GM12891 (cell line): Measurements from ENCODE around the gene CDYL.

ENCODE experiments used
- DNase-seq: peaks from one replicate; pipeline ENCODE4 v3.0.0; 2011; ENCODE audit warnings: low spot score; ENCODE audit not compliant: insufficient read length
- FAIRE-seq: peaks from 2 replicates; lab custom pipeline; 2011; peaks lifted over from hg19 to GRCh38; lab: Jason Lieb, UNC
- PAX5 ChIP-seq: IDR thresholded peaks from 2 replicates; pipeline ENCODE4 v1.6.1; 2011; ENCODE audit warnings: low read length, moderate library complexity, mild to moderate bottlenecking; ENCODE audit not compliant: insufficient read depth, severe bottlenecking
- POLR2A ChIP-seq: IDR thresholded peaks from 2 replicates; pipeline ENCODE4 v1.6.1; 2011; ENCODE audit warnings: low read depth, low read length, control low read depth
- POLR2AphosphoS5 ChIP-seq: IDR thresholded peaks from 2 replicates; pipeline ENCODE4 v1.6.1; 2011; ENCODE audit warnings: low read depth, low read length, control low read depth
- POU2F2 ChIP-seq: IDR thresholded peaks from 2 replicates; pipeline ENCODE4 v1.6.1; 2011; ENCODE audit warnings: low read depth, mild to moderate bottlenecking, control low read depth, low read length, moderate library complexity
- SPI1 ChIP-seq: IDR thresholded peaks from 2 replicates; pipeline ENCODE4 v1.6.1; 2011; ENCODE audit warnings: low read depth, low read length, control low read depth
- TAF1 ChIP-seq: IDR thresholded peaks from 2 replicates; pipeline ENCODE4 v1.6.1; 2011; ENCODE audit warnings: low read depth, low read length, control low read depth

Gene CDYL

DNA sequence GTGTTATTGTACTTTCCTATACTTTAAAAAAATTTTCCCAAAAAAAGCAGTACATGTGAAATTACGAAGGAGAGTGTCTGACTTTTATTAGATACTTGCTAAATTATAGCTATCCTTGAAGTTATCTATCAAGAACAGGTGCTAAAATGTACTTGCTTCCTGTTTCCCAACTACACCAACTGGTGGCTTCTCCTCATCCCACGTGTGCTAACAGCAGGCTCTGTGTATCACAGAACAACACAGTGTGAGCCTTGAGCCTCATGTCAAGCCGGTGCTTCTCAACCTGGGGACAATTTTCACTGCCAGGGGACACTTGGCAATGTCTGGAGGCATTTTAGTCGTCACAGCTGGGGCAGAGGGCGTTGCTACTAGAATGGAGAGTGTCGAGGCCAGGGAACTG, 36.2 kb upstream of the CDYL start:
- FAIRE-seq = no peak
- TF ChIP-seq TAF1 = no peak
- no peak for DNase-seq

GRCh38 chr6:4743062-4743461, 33.1 kb upstream of the CDYL start:
- FAIRE-seq (no peak), DNase-seq (no peak)
- TF ChIP-seq POU2F2 = no peak
- no peak for TF ChIP-seq SPI1
- TF ChIP-seq TAF1 = no peak
- no peak for TF ChIP-seq PAX5
- no peak for TF ChIP-seq POLR2A
- TF ChIP-seq POLR2AphosphoS5 = no peak

DNA sequence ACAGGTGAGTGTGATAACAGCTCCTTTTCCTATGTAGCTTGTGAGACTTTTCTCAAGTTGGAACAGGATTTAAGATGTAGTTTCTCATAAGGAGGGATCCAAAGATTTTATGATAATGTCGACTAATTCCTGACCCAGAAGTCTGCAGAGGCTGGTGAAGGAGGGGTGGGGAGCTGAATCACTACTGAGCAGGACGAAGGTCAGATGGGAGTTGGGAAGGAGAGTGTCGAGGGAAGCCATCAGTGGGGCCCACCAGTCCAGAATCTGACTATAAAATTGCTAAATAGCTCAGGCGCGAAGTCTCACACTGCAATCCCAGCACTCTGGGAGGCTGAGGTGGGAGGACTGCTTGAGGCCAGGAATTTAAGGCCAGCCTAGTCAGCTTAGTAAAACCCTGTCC, 32.3 kb upstream of the CDYL start:
- FAIRE-seq (no peak), DNase-seq (no peak)
- TF ChIP-seq POLR2AphosphoS5 = no peak
- no peak for TF ChIP-seq POLR2A
- no peak for TF ChIP-seq SPI1
- no peak for TF ChIP-seq POU2F2
- TF ChIP-seq TAF1 = no peak
- no peak for TF ChIP-seq PAX5

DNA sequence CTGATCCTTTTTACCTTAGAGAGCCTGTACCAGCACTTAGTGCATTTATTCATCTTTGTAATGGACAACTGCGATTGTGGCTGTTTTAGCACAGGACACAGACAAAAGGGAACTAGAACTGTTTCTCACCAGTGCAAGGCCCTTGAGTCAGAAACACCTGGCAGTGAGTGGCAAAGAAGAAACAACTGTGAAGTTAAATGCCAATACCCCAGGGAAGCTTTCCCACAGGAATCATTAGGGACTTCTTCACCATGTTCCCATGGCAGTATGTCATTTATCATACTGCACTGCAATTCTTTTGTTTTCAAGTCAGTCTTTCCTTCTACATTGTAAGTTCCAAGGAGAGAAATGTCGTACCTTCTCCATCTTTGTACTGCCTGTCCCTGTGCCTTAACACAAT, 28.6 kb upstream of the CDYL start:
- DNase-seq (no peak), FAIRE-seq (no peak)
- TF ChIP-seq POU2F2 = no peak
- TF ChIP-seq PAX5 = no peak
- TF ChIP-seq SPI1 = no peak
- no peak for TF ChIP-seq TAF1
- TF ChIP-seq POLR2A = no peak
- no peak for TF ChIP-seq POLR2AphosphoS5

DNA sequence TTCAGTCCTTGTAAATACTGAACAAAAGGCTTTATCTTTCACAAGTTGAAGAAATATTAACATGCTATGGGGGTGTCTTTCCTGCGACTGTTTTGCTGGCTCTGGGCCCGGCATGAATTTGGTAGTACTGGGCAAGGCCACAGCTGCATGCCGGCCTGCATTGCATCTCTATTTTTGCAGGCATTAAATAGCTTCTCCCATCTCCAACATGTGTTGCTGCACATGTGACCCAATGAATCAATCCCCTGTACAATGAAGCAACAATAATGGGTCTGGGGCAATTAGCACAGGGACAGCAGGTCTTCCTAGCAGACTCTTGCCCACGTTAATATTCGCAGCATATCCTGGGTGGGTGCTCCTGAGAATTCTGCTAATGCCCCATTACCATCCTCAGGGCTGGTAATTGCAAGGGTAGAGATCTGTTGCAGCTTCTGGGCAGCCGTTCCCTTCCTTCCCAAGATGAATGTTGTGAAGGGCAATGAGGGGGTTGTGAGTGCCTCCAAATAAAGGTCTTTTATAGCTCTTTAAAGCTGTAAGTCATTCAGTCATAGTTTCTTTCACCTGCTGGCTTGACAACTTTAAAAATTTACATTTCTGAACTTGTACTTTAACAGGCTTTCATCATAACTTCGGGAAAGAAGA, 24.3 kb upstream of the CDYL start:
- DNase-seq (no peak), FAIRE-seq (no peak)
- no peak for TF ChIP-seq PAX5
- TF ChIP-seq POLR2A = no peak
- TF ChIP-seq POU2F2 = no peak
- no peak for TF ChIP-seq TAF1
- TF ChIP-seq SPI1 = no peak
- TF ChIP-seq POLR2AphosphoS5 = no peak

- FAIRE-seq (no peak), DNase-seq (no peak)
- TF ChIP-seq TAF1 (no peak), POLR2AphosphoS5 (no peak), POLR2A (no peak), POU2F2 (no peak), SPI1 (no peak), PAX5 (no peak)
Measured at GRCh38 chr6:4756247-4756646, 20.0 kb upstream of the CDYL start.

GRCh38 chr6:4759997-4760396, 16.2 kb upstream of the CDYL start:
- no peak for FAIRE-seq
- no peak for DNase-seq
- TF ChIP-seq POLR2A (no peak), TAF1 (no peak), PAX5 (no peak), POLR2AphosphoS5 (no peak), POU2F2 (no peak), SPI1 (no peak)

DNA sequence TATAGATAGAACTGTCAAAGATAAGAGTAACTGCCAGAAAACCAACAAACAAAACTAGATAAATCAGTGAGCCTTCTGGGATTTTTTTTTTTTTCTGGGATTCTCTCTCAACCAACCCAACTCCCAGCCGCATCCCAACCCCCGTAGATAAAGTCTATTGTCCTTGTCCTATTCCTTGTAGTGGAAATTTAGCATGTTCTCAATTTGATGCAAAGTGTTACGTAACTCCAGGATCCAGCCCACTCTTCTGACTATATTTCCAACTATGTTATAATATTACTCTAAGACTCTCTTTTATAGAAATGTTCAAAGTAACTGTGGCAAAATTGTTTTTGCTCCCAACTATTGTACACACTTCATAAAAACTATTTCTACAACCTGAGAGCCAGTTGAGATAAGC, 15.4 kb upstream of the CDYL start:
- DNase-seq (no peak), FAIRE-seq (no peak)
- TF ChIP-seq POLR2AphosphoS5 (no peak), PAX5 (no peak), POLR2A (no peak), SPI1 (no peak), TAF1 (no peak), POU2F2 (no peak)

- TF ChIP-seq PAX5 = no peak
- TF ChIP-seq SPI1 = no peak
- TF ChIP-seq POU2F2 = no peak
- TF ChIP-seq POLR2A = no peak
- no peak for TF ChIP-seq TAF1
- TF ChIP-seq POLR2AphosphoS5 = no peak
- FAIRE-seq (no peak), DNase-seq (no peak)
Measured at GRCh38 chr6:4762294-4762693, 13.9 kb upstream of the CDYL start.

DNA sequence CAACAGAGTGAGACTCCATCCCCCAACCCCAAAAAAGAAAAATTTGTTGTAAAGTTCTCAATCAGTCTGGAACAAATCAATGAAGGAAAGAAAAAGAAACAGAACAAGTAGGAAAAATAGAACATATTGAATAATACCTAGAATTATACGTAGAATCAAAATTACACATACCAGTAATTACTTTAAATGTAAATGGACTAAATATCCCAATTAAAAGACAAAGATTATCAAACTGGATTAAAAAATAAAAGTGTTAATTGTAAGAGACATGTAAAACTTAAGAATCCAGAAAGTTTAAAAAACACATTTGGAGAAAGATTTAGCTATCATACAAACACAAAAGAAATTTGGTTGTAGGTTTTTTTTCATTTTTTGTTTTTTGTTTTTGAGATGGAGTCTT, 12.3 kb upstream of the CDYL start:
- FAIRE-seq (no peak), DNase-seq (no peak)
- TF ChIP-seq SPI1 = no peak
- no peak for TF ChIP-seq POLR2A
- no peak for TF ChIP-seq PAX5
- TF ChIP-seq POLR2AphosphoS5 = no peak
- TF ChIP-seq POU2F2 = no peak
- TF ChIP-seq TAF1 = no peak

- no peak for FAIRE-seq
Measured at GRCh38 chr6:4768815-4769214, 7.4 kb upstream of the CDYL start.

More at GRCh38 chr6:4768815-4769214, 7.4 kb upstream of the CDYL start:
- no peak for TF ChIP-seq SPI1
- TF ChIP-seq PAX5 = no peak
- TF ChIP-seq POU2F2 = no peak
- no peak for TF ChIP-seq POLR2AphosphoS5
- TF ChIP-seq TAF1 = no peak
- TF ChIP-seq POLR2A = no peak
- no peak for DNase-seq
